ENCODE results near the gene ANKRD39. TPM values are rescaled to one million over a fixed set of nuclear protein-coding genes. Genes with fewer than 3 reads are reported as not detected.

Gene ANKRD39
- total and polyA plus RNA-seq, 9 of the 15 experiments (the other 6 are each of a cell fraction or from before 2014, with no cell fraction given), result 8.2 to 33.1 (median 23.8) TPM

DNA sequence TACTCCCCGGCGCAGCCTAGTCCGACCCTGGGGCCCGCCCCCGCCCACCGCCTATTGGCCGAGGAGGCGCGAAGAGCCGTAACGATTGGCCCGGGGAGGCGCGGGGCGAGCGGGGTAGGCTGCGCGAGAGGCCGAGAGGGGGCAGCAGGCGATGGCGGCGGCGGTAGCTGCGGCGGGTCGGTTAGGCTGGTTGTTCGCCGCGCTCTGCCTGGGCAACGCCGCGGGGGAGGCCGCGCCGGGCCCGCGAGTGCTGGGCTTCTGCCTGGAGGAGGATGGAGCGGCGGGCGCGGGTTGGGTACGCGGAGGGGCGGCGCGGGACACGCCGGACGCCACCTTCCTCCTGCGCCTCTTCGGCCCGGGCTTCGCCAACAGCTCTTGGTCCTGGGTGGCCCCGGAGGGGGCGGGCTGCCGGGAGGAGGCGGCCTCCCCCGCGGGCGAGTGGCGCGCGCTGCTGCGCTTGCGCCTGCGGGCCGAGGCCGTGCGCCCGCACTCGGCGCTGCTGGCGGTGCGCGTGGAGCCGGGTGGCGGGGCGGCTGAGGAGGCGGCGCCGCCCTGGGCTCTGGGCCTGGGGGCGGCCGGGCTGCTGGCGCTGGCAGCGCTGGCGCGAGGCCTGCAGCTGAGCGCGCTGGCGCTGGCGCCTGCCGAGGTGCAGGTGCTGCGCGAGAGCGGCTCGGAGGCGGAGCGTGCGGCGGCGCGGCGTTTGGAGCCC lies 41.5 kb downstream of the ANKRD39 start, which contains the start of gene CNNM3 (continued):
- TF ChIP-seq, protein P1, sequence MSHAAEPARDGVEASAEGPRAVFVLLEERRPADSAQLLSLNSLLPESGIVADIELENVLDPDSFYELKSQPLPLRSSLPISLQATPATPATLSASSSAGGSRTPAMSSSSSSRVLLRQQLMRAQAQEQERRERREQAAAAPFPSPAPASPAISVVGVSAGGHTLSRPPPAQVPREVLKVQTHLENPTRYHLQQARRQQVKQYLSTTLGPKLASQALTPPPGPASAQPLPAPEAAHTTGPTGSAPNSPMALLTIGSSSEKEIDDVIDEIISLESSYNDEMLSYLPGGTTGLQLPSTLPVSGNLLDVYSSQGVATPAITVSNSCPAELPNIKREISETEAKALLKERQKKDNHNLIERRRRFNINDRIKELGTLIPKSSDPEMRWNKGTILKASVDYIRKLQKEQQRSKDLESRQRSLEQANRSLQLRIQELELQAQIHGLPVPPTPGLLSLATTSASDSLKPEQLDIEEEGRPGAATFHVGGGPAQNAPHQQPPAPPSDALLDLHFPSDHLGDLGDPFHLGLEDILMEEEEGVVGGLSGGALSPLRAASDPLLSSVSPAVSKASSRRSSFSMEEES (CRISPR knock-in tag; IDR thresholded peaks at IDR 0.05), result no peak
- TF ChIP-seq SMAD4 (CRISPR knock-in tag; conservative IDR thresholded peaks at IDR 0.05), result peak; percentile 80
- TF ChIP-seq RBFOX2 (IDR thresholded peaks at IDR 0.05; ENCODE audit: low read depth, low read length), result peak; percentile 83
- TF ChIP-seq HOXB6 (CRISPR knock-in tag; IDR thresholded peaks at IDR 0.05; ENCODE audit: borderline replicate concordance), result no peak
- TF ChIP-seq, protein P2, sequence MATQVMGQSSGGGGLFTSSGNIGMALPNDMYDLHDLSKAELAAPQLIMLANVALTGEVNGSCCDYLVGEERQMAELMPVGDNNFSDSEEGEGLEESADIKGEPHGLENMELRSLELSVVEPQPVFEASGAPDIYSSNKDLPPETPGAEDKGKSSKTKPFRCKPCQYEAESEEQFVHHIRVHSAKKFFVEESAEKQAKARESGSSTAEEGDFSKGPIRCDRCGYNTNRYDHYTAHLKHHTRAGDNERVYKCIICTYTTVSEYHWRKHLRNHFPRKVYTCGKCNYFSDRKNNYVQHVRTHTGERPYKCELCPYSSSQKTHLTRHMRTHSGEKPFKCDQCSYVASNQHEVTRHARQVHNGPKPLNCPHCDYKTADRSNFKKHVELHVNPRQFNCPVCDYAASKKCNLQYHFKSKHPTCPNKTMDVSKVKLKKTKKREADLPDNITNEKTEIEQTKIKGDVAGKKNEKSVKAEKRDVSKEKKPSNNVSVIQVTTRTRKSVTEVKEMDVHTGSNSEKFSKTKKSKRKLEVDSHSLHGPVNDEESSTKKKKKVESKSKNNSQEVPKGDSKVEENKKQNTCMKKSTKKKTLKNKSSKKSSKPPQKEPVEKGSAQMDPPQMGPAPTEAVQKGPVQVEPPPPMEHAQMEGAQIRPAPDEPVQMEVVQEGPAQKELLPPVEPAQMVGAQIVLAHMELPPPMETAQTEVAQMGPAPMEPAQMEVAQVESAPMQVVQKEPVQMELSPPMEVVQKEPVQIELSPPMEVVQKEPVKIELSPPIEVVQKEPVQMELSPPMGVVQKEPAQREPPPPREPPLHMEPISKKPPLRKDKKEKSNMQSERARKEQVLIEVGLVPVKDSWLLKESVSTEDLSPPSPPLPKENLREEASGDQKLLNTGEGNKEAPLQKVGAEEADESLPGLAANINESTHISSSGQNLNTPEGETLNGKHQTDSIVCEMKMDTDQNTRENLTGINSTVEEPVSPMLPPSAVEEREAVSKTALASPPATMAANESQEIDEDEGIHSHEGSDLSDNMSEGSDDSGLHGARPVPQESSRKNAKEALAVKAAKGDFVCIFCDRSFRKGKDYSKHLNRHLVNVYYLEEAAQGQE (IDR thresholded peaks at IDR 0.05; ENCODE audit: borderline replicate concordance), result no peak
- TF ChIP-seq, protein P2 (CRISPR knock-in tag; IDR thresholded peaks at IDR 0.05; ENCODE audit: low read depth), result peak; percentile 49; the same call in 1 of the 2 replicates
- TF ChIP-seq, protein P3, sequence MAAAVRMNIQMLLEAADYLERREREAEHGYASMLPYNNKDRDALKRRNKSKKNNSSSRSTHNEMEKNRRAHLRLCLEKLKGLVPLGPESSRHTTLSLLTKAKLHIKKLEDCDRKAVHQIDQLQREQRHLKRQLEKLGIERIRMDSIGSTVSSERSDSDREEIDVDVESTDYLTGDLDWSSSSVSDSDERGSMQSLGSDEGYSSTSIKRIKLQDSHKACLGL (CRISPR knock-in tag; IDR thresholded peaks at IDR 0.05; ENCODE audit: borderline replicate concordance, poor library complexity, severe bottlenecking), result no peak
- no peak for TF ChIP-seq SRSF7 (optimal IDR thresholded peaks at IDR 0.05; ENCODE audit: low read depth, low read length)
- TF ChIP-seq ZNF445 (CRISPR knock-in tag; IDR thresholded peaks at IDR 0.05; ENCODE audit: low read depth), result no peak
- TF ChIP-seq ZFP1 (CRISPR knock-in tag; IDR thresholded peaks at IDR 0.05), result no peak
- no peak for TF ChIP-seq MAFK (IDR thresholded peaks at IDR 0.05; ENCODE audit: low read length)
- TF ChIP-seq, protein P4, sequence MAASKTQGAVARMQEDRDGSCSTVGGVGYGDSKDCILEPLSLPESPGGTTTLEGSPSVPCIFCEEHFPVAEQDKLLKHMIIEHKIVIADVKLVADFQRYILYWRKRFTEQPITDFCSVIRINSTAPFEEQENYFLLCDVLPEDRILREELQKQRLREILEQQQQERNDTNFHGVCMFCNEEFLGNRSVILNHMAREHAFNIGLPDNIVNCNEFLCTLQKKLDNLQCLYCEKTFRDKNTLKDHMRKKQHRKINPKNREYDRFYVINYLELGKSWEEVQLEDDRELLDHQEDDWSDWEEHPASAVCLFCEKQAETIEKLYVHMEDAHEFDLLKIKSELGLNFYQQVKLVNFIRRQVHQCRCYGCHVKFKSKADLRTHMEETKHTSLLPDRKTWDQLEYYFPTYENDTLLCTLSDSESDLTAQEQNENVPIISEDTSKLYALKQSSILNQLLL (CRISPR knock-in tag; IDR thresholded peaks at IDR 0.05; ENCODE audit: borderline replicate concordance), result no peak
- TF ChIP-seq, protein P5, sequence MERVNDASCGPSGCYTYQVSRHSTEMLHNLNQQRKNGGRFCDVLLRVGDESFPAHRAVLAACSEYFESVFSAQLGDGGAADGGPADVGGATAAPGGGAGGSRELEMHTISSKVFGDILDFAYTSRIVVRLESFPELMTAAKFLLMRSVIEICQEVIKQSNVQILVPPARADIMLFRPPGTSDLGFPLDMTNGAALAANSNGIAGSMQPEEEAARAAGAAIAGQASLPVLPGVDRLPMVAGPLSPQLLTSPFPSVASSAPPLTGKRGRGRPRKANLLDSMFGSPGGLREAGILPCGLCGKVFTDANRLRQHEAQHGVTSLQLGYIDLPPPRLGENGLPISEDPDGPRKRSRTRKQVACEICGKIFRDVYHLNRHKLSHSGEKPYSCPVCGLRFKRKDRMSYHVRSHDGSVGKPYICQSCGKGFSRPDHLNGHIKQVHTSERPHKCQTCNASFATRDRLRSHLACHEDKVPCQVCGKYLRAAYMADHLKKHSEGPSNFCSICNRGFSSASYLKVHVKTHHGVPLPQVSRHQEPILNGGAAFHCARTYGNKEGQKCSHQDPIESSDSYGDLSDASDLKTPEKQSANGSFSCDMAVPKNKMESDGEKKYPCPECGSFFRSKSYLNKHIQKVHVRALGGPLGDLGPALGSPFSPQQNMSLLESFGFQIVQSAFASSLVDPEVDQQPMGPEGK (CRISPR knock-in tag; IDR thresholded peaks at IDR 0.05; ENCODE audit: borderline replicate concordance), result no peak

Data from K562 (cell line).